ENCODE results near the gene MOB3A.

GRCh38 chr19:2100719-2101061 is 4.6 kb upstream of the MOB3A start:
- TF ChIP-seq GATA2 (IDR thresholded peaks at IDR 0.05; ENCODE audit: low read depth, low read length) (no peak), GATA3 (IDR thresholded peaks at IDR 0.05; ENCODE audit: low read depth, low read length) (no peak)

Measured in SH-SY5Y (cell line).